ENCODE data around the gene SERPINB13. TPM values are rescaled to one million over a fixed set of nuclear protein-coding genes. Genes with fewer than 3 reads are reported as not detected.

SERPINB13 gene, protein sequence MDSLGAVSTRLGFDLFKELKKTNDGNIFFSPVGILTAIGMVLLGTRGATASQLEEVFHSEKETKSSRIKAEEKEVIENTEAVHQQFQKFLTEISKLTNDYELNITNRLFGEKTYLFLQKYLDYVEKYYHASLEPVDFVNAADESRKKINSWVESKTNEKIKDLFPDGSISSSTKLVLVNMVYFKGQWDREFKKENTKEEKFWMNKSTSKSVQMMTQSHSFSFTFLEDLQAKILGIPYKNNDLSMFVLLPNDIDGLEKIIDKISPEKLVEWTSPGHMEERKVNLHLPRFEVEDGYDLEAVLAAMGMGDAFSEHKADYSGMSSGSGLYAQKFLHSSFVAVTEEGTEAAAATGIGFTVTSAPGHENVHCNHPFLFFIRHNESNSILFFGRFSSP
- total RNA-seq = not detected
- long read RNA-seq = 0 reads

DNA sequence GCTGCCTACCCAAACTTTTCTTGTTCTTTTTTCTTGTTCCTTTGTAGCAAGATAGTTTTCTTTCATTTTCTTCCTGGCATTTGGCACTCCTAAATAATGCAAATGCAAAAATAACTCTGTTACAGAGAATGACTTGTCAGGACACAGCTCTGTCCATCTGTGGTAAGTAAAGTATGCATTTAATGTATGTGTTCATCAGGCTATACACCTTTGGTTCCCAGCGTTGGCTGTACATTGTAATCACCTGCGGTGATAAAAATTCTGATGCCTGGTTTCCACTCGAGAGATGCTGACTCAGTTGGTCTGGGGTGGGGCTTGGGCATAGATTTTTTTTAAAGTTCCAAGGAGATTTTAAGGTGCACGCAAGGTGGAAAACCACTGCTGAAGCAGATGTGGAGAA, at the start of gene SERPINB13:
TSS of gene SERPINB13 (plus strand) at position 378 of the 400 bp plus-strand sequence. CDS start 1,325 bp downstream, outside the sequence.
- Histone ChIP-seq H3K4me3 (no peak within 1 kb of the TSS), H3K9me3 (no peaks in the 10 kb centered on the region), H3K27me3 (no peaks in the 10 kb centered on the region), H3K4me1 (no peaks in the 10 kb centered on the region), H3K27ac (no peak within 1 kb of the TSS), H3K36me3 (no peaks in the 10 kb centered on the region)
- DNase-seq (no peak), ATAC-seq (no peak)
- TF ChIP-seq, protein P1, sequence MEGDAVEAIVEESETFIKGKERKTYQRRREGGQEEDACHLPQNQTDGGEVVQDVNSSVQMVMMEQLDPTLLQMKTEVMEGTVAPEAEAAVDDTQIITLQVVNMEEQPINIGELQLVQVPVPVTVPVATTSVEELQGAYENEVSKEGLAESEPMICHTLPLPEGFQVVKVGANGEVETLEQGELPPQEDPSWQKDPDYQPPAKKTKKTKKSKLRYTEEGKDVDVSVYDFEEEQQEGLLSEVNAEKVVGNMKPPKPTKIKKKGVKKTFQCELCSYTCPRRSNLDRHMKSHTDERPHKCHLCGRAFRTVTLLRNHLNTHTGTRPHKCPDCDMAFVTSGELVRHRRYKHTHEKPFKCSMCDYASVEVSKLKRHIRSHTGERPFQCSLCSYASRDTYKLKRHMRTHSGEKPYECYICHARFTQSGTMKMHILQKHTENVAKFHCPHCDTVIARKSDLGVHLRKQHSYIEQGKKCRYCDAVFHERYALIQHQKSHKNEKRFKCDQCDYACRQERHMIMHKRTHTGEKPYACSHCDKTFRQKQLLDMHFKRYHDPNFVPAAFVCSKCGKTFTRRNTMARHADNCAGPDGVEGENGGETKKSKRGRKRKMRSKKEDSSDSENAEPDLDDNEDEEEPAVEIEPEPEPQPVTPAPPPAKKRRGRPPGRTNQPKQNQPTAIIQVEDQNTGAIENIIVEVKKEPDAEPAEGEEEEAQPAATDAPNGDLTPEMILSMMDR (IDR thresholded peaks at IDR 0.05) = no peak
- intact Hi-C loops (cut with DNase I) = no loop called here

DNA sequence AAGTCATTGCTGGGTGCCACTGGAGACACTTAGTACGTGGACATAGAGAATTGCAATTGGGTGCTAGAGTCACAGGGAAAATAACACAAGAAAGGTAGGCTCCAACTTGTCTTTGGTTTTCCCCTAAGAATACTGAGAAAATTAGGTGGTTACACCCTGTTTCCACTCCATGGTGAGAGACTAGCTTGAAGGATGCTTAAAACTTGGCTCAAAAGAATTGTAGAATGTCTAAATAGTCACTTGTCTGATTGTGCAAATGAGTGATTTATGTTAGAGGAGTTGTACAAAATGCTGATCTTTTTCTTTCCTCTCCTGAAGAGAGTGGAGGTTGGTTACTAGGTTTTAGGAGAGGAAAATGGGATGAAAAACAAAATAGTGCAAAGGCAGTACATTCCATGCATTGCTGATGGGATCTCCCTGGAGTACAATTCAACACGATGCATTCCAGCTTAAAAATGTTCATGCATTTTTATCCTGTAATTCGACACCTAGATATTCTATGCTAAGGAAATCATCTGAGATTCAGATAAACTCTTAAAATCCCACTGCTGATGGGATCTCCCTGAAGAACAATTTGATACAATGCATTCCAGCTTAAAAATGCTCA, 47.1 kb upstream of the SERPINB13 start:
- intact Hi-C loops (cut with DNase I) = no loop called here
- Histone ChIP-seq H3K4me3 (no peak overlapping the region), H3K36me3 (no peaks in the 10 kb centered on the region), H3K9me3 (no peaks in the 10 kb centered on the region), H3K27me3 (no peaks in the 10 kb centered on the region), H3K27ac (no peak overlapping the region), H3K4me1 (no peaks in the 10 kb centered on the region)
- DNase-seq (no peak), ATAC-seq (no peak)
- TF ChIP-seq, protein P1 (IDR thresholded peaks at IDR 0.05) = no peak

DNA sequence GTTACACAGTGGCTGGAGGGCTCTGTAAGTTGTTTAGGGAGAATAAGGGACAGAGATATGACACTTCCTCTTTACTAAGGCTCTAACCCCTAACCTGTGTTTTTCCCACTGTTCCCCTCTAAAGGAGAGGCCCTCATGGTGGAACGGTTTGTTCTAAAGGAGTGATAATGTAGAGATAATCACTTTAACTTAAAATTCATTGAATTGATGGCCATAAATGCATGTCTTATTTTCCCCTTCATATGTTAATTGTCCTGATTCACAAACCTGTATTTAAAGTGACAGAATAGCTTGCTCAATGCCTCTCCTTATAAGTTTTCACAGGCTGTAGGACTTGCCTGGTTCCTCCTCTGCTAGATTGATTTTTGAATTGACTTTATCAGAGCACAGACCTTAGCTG, 45.1 kb upstream of the SERPINB13 start, which contains the start of gene SERPINB12:
TSS of gene SERPINB12 (plus strand) at position 301 of the 400 bp plus-strand sequence. CDS start 13,791 bp downstream, outside the sequence.
- no peak within 1 kb of the TSS for H3K27ac ChIP-seq
- no peaks in the 10 kb centered on the region for H3K9me3 ChIP-seq
- no peaks in the 10 kb centered on the region for H3K4me1 ChIP-seq
- intact Hi-C loops (cut with DNase I) = no loop called here
- no peaks in the 10 kb centered on the region for H3K27me3 ChIP-seq
- H3K4me3 ChIP-seq = no peak within 1 kb of the TSS
- ATAC-seq = no peak
- TF ChIP-seq, protein P1 (IDR thresholded peaks at IDR 0.05) = no peak
- no peaks in the 10 kb centered on the region for H3K36me3 ChIP-seq
- DNase-seq = no peak

DNA sequence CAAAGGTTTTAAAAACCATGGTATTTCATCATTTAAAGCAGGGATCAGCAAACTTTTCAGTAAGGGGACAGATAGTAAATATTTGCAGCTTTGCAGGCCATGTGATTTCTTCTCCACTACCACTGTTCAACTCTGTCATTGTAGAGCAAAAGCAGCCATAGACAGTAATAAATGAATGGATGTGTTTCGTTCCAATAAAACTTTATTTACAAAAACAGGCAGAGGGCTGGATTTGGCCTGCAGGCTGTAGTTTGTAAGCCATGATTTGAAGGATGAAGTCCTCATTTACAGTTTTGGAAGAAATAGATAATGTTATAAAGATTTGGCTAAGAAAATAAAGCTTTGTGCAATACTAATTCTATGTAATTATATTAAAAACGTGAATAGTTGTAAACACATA, 43.1 kb upstream of the SERPINB13 start:
- H3K4me1 ChIP-seq = no peaks in the 10 kb centered on the region
- H3K27ac ChIP-seq = no peak overlapping the region
- no peaks in the 10 kb centered on the region for H3K27me3 ChIP-seq
- no peaks in the 10 kb centered on the region for H3K9me3 ChIP-seq
- intact Hi-C loops (cut with DNase I) = no loop called here
- ATAC-seq (no peak), DNase-seq (no peak)
- TF ChIP-seq, protein P1 (IDR thresholded peaks at IDR 0.05) = no peak
- H3K36me3 ChIP-seq = no peaks in the 10 kb centered on the region
- no peak overlapping the region for H3K4me3 ChIP-seq

DNA sequence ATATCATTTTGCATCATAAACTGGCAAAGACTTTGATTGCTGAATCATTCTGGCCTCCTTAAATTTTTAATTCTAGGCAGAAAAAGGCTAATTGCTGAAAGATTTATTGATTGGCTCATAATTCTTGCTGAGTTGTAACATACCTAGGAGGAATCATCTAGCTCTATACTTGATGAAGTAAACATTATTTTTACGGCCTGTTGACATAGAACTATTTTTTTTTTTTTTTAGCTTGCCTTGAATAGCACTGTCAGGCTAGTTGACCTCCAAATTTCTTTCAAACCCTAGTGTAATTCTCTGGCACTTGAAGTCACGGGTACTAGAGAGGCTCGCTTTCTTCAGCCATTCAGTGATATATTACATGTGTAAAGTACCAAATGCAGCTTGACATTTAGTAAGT, 42.1 kb upstream of the SERPINB13 start:
- no peaks in the 10 kb centered on the region for H3K27me3 ChIP-seq
- no peaks in the 10 kb centered on the region for H3K36me3 ChIP-seq
- H3K4me1 ChIP-seq = no peaks in the 10 kb centered on the region
- ATAC-seq (no peak), DNase-seq (no peak)
- H3K9me3 ChIP-seq = no peaks in the 10 kb centered on the region
- no peak overlapping the region for H3K4me3 ChIP-seq
- H3K27ac ChIP-seq = no peak overlapping the region
- intact Hi-C loops (cut with DNase I) = no loop called here
- TF ChIP-seq, protein P1 (IDR thresholded peaks at IDR 0.05) = no peak

All from upper lobe of right lung (tissue), 1 donor.